ENCODE measurements around the gene RALGAPA2. TPM values are rescaled to one million over a fixed set of nuclear protein-coding genes. Genes with fewer than 3 reads are reported as not detected.

Gene RALGAPA2
- total RNA-seq, 1 experiment from 2014 or later = 10.8 TPM

DNA sequence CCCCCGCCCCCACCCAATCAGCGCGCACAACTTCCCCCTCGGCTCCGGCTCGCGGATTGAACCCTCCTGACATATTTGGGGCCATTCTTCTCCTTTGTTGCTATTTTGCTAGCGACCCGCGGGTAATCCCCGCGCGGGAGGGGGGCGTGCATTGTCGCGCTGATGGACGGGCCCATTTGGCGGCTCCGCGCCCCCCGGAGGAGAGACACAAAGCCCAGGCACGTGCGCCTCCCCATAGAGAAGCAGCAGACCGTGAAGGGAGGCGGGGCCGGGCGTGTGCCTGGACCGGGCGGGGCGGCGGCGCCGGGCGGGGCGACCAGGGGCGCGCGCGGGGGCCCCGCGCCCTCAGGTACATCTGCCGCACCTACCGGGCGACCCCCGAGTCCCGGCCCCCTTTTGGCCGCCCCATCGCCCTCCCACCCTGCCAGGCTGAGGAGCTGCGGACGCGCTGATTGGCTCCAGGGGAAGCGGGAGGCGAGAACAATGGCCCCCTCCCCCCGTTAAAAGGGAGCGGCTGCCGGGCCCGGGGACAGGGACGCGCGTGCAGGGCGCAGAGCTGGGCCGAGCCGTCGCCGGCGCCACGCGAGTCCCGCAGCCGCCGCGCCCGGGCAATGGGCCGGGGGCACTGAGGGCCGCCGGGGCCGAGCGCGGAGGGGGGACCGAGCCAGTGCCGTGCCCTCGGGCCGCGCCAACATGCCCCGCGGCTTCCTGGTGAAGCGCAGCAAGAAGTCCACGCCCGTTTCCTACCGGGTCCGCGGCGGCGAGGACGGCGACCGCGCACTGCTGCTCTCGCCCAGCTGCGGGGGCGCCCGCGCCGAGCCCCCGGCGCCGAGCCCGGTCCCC, 344.6 kb downstream of the RALGAPA2 start, which contains the start of gene INSM1:
INSM1 (plus strand) TSS at position 530 of the 843 bp plus-strand sequence; CDS start at position 694, 164 bp downstream.
- POLR2A ChIA-PET = no interaction called here
- BruUV-seq (replicated peaks) = no TSS peak
- no peak within 1 kb of the TSS for H3K4me2 ChIP-seq (ENCODE audit: low read length)
- no peak within 1 kb of the TSS for H3K4me3 ChIP-seq (replicated peaks in 1 of 2; ENCODE audit: low read depth in 1 of 2, low read length in 2 of 2)
- RAD21 ChIA-PET (ENCODE audit: low non-redundant PET in 1 of 2, low total read pairs in 2 of 2, uncharacterized antibody in 2 of 2, unreplicated experiment in 2 of 2) = no interaction called here
- ATAC-seq = no peak
- intact Hi-C loops (cut with micrococcal nuclease) = no loop called here
- no peaks in the 10 kb centered on the region for H3K4me1 ChIP-seq (ENCODE audit: control insufficient read depth in 1 of 2, insufficient read depth in 2 of 2, low read length in 2 of 2)
- peaks cover 18% of the 10 kb centered on the region; the same call in 1 of the 2 replicates for H3K27me3 ChIP-seq (ENCODE audit: insufficient read depth, low read length)
- H3K9me3 ChIP-seq (ENCODE audit: control insufficient read depth in 1 of 2, insufficient read depth in 1 of 2, low read depth in 1 of 2, low read length in 2 of 2) = no peaks in the 10 kb centered on the region
- CTCF ChIA-PET = no interaction called here
- no peak for DNase-seq (ENCODE audit: low read depth, low spot score)
- no peak within 1 kb of the TSS for H3K9ac ChIP-seq (ENCODE audit: low read length)
- no peaks in the 10 kb centered on the region for H4K20me1 ChIP-seq (ENCODE audit: insufficient read depth)
- no peak within 1 kb of the TSS for H2AFZ ChIP-seq (ENCODE audit: low read depth, low read length, poor library complexity, severe bottlenecking)
- no peaks in the 10 kb centered on the region for H3K79me2 ChIP-seq (ENCODE audit: insufficient read depth, low read length)
- H3K9me2 ChIP-seq (ENCODE audit: insufficient read depth) = no peaks in the 10 kb centered on the region
- TF ChIP-seq TCF7L2 (IDR thresholded peaks at IDR 0.05; ENCODE audit: borderline replicate concordance, extremely low read depth, insufficient read depth, insufficient read length) = no peak
- no peaks in the 10 kb centered on the region for H3K36me3 ChIP-seq (ENCODE audit: control insufficient read depth in 1 of 2, insufficient read depth in 2 of 2, low read length in 2 of 2)
- H3K27ac ChIP-seq (ENCODE audit: low read depth, low read length) = no peak within 1 kb of the TSS

DNA sequence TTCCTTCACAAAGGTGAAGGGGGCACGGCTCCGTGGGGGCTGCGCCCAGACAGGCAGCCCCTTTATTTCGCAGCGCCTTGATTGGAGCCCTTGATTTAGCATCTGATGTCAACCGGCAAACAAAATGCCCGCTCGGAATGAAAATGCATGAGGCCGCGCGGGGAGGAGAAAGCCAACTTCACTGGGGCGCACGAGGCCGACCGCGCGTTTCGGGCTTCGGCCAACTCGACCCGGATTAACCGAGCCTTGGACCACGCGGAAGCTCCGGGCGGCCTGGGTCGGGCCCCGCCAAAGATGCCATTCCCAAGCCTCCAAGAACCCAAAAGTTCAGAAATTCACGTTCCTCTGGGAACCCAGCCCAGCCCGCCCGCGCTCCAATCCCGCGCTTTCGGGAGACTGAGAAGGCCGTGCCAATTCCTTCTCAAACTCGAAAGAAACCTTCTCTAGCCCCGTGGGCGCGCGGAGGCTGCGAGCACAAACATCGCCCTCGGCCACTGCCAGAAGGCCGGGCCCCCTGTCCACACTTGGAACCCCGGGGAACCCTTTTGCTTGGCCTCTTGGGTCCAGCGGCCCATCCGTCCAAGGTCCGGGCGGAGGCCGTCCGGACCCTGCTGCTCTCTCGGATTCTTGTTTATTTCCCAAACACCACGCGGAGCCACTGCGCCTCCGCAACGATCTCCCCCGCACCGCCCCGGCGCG, 345.4 kb downstream of the RALGAPA2 start:
- ChIA-PET POLR2A (no interaction called here), CTCF (no interaction called here), RAD21 (ENCODE audit: low non-redundant PET in 1 of 2, low total read pairs in 2 of 2, uncharacterized antibody in 2 of 2, unreplicated experiment in 2 of 2) (no interaction called here)
- Histone ChIP-seq H3K9me2 (ENCODE audit: insufficient read depth) (no peaks in the 10 kb centered on the region), H3K9ac (ENCODE audit: low read length) (no peak overlapping the region), H3K4me3 (replicated peaks in 1 of 2; ENCODE audit: low read depth in 1 of 2, low read length in 2 of 2) (no peak overlapping the region), H2AFZ (ENCODE audit: low read depth, low read length, poor library complexity, severe bottlenecking) (no peak overlapping the region), H3K4me1 (ENCODE audit: control insufficient read depth in 1 of 2, insufficient read depth in 2 of 2, low read length in 2 of 2) (no peaks in the 10 kb centered on the region), H3K27ac (ENCODE audit: low read depth, low read length) (no peak overlapping the region), H3K36me3 (ENCODE audit: control insufficient read depth in 1 of 2, insufficient read depth in 2 of 2, low read length in 2 of 2) (no peaks in the 10 kb centered on the region), H3K27me3 (ENCODE audit: insufficient read depth, low read length) (peaks cover 17% of the 10 kb centered on the region), H3K9me3 (ENCODE audit: control insufficient read depth in 1 of 2, insufficient read depth in 1 of 2, low read depth in 1 of 2, low read length in 2 of 2) (no peaks in the 10 kb centered on the region), H4K20me1 (ENCODE audit: insufficient read depth) (no peaks in the 10 kb centered on the region), H3K4me2 (ENCODE audit: low read length) (no peak overlapping the region), H3K79me2 (ENCODE audit: insufficient read depth, low read length) (no peaks in the 10 kb centered on the region)
- no TSS peak for BruUV-seq (replicated peaks)
- no peak for ATAC-seq
- no peak for DNase-seq (ENCODE audit: low read depth, low spot score)
- intact Hi-C loops (cut with micrococcal nuclease) = no loop called here
- no peak for TF ChIP-seq EGR1 (IDR thresholded peaks at IDR 0.05; ENCODE audit: low read depth)
- no peak for TF ChIP-seq POLR2AphosphoS5 (IDR thresholded peaks at IDR 0.05; ENCODE audit: low read depth, low read length)
- TF ChIP-seq FOSL1 (IDR thresholded peaks at IDR 0.05; ENCODE audit: low read depth) = no peak
- no peak for TF ChIP-seq ZNF274 (IDR thresholded peaks at IDR 0.05; ENCODE audit: low read depth, low read length)
- TF ChIP-seq, protein P1, sequence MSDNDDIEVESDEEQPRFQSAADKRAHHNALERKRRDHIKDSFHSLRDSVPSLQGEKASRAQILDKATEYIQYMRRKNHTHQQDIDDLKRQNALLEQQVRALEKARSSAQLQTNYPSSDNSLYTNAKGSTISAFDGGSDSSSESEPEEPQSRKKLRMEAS (IDR thresholded peaks at IDR 0.05) = no peak
- TF ChIP-seq, protein P2, sequence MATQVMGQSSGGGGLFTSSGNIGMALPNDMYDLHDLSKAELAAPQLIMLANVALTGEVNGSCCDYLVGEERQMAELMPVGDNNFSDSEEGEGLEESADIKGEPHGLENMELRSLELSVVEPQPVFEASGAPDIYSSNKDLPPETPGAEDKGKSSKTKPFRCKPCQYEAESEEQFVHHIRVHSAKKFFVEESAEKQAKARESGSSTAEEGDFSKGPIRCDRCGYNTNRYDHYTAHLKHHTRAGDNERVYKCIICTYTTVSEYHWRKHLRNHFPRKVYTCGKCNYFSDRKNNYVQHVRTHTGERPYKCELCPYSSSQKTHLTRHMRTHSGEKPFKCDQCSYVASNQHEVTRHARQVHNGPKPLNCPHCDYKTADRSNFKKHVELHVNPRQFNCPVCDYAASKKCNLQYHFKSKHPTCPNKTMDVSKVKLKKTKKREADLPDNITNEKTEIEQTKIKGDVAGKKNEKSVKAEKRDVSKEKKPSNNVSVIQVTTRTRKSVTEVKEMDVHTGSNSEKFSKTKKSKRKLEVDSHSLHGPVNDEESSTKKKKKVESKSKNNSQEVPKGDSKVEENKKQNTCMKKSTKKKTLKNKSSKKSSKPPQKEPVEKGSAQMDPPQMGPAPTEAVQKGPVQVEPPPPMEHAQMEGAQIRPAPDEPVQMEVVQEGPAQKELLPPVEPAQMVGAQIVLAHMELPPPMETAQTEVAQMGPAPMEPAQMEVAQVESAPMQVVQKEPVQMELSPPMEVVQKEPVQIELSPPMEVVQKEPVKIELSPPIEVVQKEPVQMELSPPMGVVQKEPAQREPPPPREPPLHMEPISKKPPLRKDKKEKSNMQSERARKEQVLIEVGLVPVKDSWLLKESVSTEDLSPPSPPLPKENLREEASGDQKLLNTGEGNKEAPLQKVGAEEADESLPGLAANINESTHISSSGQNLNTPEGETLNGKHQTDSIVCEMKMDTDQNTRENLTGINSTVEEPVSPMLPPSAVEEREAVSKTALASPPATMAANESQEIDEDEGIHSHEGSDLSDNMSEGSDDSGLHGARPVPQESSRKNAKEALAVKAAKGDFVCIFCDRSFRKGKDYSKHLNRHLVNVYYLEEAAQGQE (IDR thresholded peaks at IDR 0.05; ENCODE audit: low read depth) = no peak
- TF ChIP-seq, protein P3, sequence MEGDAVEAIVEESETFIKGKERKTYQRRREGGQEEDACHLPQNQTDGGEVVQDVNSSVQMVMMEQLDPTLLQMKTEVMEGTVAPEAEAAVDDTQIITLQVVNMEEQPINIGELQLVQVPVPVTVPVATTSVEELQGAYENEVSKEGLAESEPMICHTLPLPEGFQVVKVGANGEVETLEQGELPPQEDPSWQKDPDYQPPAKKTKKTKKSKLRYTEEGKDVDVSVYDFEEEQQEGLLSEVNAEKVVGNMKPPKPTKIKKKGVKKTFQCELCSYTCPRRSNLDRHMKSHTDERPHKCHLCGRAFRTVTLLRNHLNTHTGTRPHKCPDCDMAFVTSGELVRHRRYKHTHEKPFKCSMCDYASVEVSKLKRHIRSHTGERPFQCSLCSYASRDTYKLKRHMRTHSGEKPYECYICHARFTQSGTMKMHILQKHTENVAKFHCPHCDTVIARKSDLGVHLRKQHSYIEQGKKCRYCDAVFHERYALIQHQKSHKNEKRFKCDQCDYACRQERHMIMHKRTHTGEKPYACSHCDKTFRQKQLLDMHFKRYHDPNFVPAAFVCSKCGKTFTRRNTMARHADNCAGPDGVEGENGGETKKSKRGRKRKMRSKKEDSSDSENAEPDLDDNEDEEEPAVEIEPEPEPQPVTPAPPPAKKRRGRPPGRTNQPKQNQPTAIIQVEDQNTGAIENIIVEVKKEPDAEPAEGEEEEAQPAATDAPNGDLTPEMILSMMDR (IDR thresholded peaks at IDR 0.05 in 2 of 3, conservative IDR thresholded peaks at IDR 0.05 in 1 of 3; ENCODE audit: borderline replicate concordance in 1 of 3, insufficient read depth in 1 of 3, low read depth in 2 of 3, low read length in 2 of 3) = no peak
- no peak for TF ChIP-seq ZFX (IDR thresholded peaks at IDR 0.05)
- TF ChIP-seq, protein P4, sequence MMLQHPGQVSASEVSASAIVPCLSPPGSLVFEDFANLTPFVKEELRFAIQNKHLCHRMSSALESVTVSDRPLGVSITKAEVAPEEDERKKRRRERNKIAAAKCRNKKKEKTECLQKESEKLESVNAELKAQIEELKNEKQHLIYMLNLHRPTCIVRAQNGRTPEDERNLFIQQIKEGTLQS (IDR thresholded peaks at IDR 0.05) = no peak
- TF ChIP-seq SRF (IDR thresholded peaks at IDR 0.05; ENCODE audit: low read depth) = no peak

Data from HCT116 (cell line).